Right renal cortex interstitium (tissue), 3 donors: ENCODE measurements around the gene SGPP1. TPM values are rescaled to one million over a fixed set of nuclear protein-coding genes. Genes with fewer than 3 reads are reported as not detected.
"Not testable (repeated sequence)": the region's sequence is repeated elsewhere in the genome, so short reads cannot be mapped to it uniquely, and the experiment has no call there.

ENCODE experiments used
- DNase-seq, 3 donors: peaks; one replicate each; pipeline ENCODE4 v3.0.0-alpha.2; 2013; ENCODE audit warnings: low read depth in 3 of 3, low spot score in 2 of 3
- polyA plus RNA-seq, 3 donors: library from polyadenylated mRNA; unstranded; fragments of 120-200 nt; gene quantifications; one replicate each; pipeline ENCODE4 v1.2.1, GENCODE V29; 2013; ENCODE audit not compliant: insufficient read length in 3 of 3

SGPP1 gene
- polyA plus RNA-seq, 3 donors: 29.4 to 32.5 (median 31.8) TPM

GRCh38 chr14:63677891-63678379 lies 49.9 kb downstream of the SGPP1 start:
- DNase-seq: no peak

GRCh38 chr14:63676615-63677014 lies 51.2 kb downstream of the SGPP1 start:
- DNase-seq: no peak

- DNase-seq: no peak
These were observed 53.9 kb downstream of the SGPP1 start for GRCh38 chr14:63673886-63674497.

- DNase-seq: no peak
These were observed 54.6 kb downstream of the SGPP1 start for GRCh38 chr14:63673255-63673654.

- DNase-seq: peak in 1 of 3 donors; percentile 38
These were observed 55.3 kb downstream of the SGPP1 start for GRCh38 chr14:63672417-63673180.

GRCh38 chr14:63671987-63672386 lies 55.9 kb downstream of the SGPP1 start:
- no peak for DNase-seq

- DNase-seq: no peak
These were observed 57.2 kb downstream of the SGPP1 start for GRCh38 chr14:63670692-63671091.

- no peak for DNase-seq
These were observed 61.5 kb downstream of the SGPP1 start for GRCh38 chr14:63666335-63666734.

- DNase-seq: no peak
These were observed 64.2 kb downstream of the SGPP1 start for GRCh38 chr14:63663428-63664341.

- no peak for DNase-seq
These were observed 65.1 kb downstream of the SGPP1 start for GRCh38 chr14:63662776-63663175.

GRCh38 chr14:63661881-63662280 lies 66.0 kb downstream of the SGPP1 start:
- DNase-seq: not testable (repeated sequence)

- DNase-seq: no peak
These were observed 68.1 kb downstream of the SGPP1 start for GRCh38 chr14:63659726-63660125.

- DNase-seq: no peak
These were observed 71.7 kb downstream of the SGPP1 start for GRCh38 chr14:63656194-63656593.

GRCh38 chr14:63654936-63655335 lies 72.9 kb downstream of the SGPP1 start:
- no peak for DNase-seq

GRCh38 chr14:63654346-63654745 lies 73.5 kb downstream of the SGPP1 start:
- no peak for DNase-seq

- no peak for DNase-seq
These were observed 75.5 kb downstream of the SGPP1 start for GRCh38 chr14:63652406-63652805.

GRCh38 chr14:63650256-63650952 lies 77.5 kb downstream of the SGPP1 start:
- no peak for DNase-seq

- DNase-seq: no peak
These were observed 80.0 kb downstream of the SGPP1 start for GRCh38 chr14:63647696-63648410.

- DNase-seq: no peak
These were observed 83.1 kb downstream of the SGPP1 start for GRCh38 chr14:63644741-63645140.
